Ovary (tissue), 3 donors: ENCODE measurements around the gene CBR3.

Source experiments
- POLR2A ChIP-seq: fragments of 450-650 bp; IDR thresholded peaks from one replicate; pipeline ENCODE4 v1.6.1; 2017; ENCODE audit warnings: antibody characterized with exemption, mild to moderate bottlenecking, moderate library complexity
- TF ChIP-seq, protein P1 (sequence below), 3 donors: fragments of 450-650 bp in 2 of 3; fragments of 200-600 bp in 1 of 3; IDR thresholded peaks; one replicate each; pipeline versions ENCODE4 v1.5.1 to v1.8.0; 2016 to 2022; ENCODE audit warnings: antibody characterized with exemption in 3 of 3, mild to moderate bottlenecking in 1 of 3
- donor health status: DM: no; HTN: no; CAD: no.

DNA sequence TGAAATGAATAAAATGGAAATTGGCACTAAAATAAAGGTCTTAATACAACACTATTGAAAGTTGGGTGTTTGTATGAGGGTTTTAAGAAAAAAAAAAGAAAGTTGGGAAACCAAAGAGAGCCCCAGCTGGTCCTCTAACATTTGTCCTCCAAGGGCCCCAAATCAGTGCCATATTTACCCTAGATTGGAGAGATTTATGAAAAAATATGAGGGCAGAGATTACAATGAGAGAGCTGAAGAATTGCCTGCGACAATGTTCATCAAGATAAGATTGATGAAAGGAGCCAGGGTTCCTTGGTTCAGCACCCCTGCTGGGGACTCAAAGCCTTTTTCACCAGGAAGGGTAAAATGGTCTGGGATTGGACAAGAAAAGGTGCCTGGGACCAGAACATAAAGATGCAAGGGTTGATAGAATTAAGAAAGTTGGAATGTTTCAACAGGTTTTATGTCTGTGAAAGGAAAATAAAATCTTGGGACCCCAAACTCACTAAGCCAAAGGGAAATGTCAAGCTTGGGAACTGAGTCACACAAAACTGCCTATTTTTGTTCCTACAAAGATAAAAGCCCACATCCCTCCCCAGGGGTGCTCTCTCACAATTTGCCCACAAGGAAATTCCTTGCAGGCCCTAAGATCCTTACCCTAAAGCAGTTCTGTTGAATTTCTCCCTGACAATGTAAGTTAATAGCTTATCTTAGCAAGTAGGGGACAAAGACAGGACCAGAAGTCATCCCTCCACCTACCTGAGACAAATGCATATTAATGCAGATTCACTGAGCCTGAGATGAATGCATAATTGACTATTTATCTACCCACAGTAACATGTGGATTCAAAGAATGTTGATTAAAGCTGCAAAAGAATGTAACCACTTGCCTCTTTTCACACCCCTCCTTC lies 38.2 kb upstream of the CBR3 start:
- TF ChIP-seq, protein P1, sequence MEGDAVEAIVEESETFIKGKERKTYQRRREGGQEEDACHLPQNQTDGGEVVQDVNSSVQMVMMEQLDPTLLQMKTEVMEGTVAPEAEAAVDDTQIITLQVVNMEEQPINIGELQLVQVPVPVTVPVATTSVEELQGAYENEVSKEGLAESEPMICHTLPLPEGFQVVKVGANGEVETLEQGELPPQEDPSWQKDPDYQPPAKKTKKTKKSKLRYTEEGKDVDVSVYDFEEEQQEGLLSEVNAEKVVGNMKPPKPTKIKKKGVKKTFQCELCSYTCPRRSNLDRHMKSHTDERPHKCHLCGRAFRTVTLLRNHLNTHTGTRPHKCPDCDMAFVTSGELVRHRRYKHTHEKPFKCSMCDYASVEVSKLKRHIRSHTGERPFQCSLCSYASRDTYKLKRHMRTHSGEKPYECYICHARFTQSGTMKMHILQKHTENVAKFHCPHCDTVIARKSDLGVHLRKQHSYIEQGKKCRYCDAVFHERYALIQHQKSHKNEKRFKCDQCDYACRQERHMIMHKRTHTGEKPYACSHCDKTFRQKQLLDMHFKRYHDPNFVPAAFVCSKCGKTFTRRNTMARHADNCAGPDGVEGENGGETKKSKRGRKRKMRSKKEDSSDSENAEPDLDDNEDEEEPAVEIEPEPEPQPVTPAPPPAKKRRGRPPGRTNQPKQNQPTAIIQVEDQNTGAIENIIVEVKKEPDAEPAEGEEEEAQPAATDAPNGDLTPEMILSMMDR (IDR thresholded peaks at IDR 0.05): no peak
- no peak for TF ChIP-seq POLR2A
